Kidney capillary endothelial cell (primary cell): ENCODE measurements around the gene TLX2.
A peak's percentile ranks its signal among the peaks of the same experiment; 100 is the strongest.

ENCODE experiments used
- DNase-seq: peaks from one replicate; pipeline ENCODE4 v3.0.0-alpha.2; 2018; ENCODE audit warnings: low spot score

Gene TLX2

DNA sequence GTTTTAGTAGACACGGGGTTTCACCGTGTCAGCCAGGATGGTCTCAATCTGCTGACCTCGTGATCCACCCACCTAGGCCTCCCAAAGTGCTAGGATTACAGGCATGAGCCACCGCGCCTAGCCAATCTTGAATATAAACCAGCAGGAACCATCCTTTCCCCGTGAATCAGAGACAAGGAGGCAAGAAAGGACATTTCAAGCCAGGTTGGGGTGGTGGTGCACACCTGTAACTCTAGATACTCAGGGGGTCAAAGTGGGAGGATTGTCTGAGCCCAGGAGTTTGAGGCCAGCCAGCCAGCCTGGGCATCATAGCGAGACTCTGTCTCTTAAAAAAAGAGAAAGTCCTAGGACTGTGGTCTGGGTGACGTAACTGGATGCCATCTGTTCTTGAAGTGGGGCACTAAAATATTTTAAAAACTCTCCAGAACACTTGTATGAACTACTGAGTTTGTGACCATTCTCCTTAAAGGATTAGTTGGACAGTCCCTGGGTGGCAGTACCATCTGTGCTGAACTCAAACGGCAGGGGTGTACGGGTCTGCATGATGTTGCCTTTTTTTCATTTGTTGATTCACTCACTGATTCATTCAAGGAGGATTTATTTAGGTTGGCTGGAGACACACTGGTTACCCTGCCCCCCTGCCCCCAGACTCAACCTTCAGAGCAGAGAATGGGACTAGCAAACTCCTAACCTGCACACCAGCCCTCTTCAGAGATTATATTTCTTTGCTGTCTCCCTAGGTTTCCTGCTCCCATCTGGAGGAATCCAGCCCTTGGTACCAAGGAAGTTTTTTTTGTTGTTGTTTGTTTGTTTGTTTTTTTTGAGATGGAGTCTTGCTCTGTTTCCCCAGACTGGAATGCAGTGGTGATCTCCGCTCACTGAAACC is 2.9 kb upstream of the TLX2 start:
- no peak for DNase-seq

DNA sequence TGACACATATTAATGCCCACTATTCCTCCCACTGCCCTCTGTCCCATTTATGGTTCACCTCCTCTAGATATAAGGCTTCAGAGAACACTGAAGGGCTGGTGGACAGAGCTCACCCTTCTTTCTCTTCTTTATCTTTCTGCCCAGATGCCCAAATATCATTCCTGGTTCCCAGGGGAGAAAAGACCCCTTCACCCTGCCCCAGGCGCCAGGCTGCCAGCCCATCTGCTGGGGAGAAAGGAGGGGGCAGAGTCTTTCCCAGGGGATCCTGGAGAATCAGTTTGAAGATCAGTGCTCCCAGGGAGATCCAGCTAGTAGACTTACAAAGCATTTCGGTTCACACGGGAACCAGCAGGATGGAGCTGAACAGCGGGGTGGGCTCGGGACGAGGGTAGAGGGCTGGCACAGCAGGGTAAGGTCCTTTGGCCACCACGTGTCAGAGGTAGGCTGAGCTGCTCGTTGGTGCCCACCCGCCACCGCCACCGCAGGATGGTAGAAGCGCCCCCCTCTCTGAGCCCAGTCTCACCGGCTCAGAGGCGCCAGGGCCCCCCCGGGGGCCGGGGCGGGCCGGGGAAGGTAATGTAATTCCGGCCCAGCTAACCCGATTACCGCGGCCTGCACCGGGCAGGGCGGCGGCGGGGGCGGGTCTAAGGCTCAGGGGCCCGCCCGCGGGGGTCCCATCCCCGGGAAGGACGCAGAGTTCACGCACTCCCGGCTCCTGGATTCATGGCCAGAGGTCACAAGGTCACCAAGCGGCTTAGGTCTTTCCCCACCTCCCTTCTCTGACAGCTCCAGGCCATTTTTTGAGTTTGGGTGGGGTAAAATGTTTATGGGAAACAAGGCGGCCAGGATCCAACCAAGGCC is 1.3 kb upstream of the TLX2 start:
- DNase-seq: no peak

DNA sequence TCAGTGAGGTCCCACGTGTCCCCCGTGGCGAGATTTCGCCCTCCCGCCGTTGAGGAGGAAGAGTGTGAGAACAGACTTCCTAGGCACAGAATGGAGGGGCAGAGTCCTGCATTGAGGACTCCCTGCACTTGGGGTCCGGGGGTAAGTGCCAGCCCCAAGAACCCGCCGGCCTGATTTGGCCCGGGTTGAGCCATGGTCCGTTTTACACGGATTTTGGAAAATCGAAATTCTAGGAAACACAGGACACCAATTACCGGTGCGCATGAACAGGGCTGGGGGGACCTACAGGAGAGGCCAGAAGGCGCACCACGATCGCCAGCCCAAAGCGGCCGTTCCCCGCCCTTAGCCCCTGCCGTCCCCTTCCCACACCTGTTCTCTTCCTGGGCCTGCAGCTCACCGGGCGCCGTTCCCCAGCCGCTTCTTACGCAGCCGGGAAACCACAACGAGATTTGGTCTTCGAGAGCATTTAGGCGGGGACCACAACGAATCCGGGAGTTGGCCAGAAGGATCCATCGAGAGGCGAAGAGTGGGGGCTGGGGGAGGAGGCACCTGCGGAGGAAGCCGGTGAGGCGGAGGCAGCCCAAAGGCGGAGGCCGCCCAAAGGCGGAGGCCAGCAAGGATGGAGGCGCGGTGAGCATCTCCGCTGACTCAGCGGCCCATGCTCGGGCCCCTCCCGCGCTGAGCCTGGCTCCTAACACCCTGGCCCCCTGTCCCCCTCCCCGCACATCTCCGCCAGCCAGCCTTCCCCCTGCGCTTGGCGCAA is 464 bp upstream of the TLX2 start:
- no peak for DNase-seq

DNA sequence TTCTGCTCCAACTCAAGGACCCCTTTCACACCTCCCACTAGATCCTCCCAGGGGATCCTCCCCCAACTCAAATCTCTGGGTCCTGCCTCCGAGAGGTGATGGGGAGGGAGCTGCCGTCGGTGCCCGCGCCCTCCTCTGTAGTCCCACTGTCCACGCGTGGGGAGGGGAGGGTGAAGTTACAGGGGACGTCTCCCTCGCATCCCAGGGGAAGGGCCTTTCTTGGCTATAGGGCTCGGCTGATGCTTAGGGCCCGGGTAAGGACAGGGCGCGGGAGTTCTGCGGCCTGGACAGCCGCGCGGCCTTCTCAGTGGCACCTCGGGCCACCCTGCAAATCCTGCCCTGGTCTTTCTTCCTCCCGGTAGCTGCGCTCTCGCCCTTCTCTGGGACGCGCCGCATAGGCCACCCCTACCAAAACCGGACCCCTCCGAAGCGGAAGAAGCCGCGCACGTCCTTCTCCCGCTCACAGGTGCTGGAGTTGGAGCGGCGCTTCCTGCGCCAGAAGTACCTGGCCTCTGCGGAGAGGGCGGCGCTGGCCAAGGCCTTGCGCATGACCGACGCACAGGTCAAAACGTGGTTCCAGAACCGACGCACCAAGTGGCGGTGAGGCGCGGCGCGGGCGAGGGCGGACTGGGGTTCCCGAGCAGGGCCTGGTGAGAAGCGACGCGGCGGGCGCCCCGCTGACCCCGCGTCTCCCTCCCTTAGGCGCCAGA is 1.2 kb downstream of the TLX2 start:
- no peak for DNase-seq

DNA sequence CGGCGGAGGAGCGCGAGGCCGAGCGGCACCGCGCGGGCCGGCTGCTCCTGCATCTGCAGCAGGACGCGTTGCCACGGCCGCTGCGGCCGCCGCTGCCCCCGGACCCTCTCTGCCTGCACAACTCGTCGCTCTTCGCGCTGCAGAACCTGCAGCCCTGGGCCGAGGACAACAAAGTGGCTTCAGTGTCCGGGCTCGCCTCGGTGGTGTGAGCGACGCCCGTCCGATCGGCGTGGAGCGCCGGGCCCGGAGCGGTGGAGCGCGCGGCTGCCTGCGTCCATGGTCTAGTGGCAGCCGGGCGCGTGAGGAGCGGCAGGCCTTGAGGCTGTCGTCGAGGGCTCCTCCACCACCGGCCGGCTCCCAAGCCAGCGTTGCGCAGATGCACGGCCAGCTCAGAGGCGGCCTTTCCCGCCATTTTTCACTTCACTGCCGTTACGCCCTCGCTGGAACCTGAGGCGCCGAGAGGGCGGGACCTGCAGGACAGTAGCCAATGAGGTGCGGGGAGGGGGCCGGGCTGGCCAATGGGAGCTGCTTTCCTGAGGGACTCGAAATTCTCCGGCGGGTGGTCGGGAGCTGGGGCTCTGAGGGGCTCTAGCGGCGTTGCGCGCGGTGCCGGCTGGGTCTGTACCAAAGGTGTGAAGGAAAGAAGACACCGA is 1.9 kb downstream of the TLX2 start:
- peak; percentile 23 for DNase-seq

DNA sequence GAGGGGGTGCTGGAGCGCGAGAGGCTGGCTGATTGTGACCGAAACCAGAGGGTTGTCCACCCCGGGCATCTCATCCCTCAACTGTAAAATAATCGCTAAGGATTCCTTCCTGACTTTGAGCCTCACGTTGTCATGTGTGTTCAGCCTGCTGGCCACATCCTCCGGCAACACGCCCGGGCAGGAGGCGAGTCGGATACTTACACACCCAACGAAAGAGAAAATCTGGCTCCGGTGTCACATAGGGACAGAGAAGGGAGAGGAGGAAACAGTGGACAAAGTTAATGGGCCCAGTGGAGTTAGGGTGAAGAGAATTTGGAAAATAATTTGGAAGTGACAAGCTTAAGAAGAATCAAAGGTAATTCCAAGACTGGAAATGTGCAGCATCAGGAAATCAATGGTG is 2.4 kb downstream of the TLX2 start:
- DNase-seq: no peak

DNA sequence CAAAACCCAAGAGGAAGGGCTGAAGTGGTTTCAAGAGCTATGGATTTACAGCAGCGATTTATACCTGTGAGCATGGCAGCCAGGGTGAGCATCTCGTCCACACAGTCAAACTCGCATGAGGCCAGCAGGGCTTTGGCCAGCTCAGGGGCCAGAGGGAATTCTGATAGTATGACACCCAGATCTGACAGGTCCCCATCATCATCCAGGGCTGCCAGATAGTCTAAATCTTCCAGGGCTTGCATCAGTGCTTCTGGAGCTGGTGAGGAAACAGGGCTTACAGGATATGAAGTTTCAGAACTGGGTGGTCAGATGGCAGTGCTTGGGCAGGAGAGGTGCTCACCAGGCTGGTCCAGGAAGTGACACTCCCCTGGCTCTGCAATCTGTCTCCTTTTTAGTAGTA is 8.3 kb downstream of the TLX2 start:
- no peak for DNase-seq

DNA sequence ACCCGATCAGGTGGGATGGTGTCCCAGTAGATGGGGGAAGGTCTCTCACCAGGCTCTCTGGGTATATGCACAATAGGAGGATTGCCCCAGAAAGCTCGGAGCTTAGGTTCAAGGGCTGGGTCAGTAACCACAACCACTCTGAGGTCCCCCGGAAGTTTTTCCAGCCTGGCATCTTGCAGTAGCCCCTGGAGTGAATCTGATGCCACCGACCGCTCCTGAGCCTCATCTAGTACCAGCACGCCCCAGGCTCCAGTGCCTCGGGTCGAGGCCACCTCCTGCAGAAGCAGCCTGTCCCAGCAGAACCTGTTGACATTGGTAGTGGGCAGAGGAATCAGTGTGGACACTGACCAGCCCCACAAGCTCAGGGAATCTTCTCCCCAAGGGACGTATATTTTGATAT is 9.8 kb downstream of the TLX2 start:
- no peak for DNase-seq

DNA sequence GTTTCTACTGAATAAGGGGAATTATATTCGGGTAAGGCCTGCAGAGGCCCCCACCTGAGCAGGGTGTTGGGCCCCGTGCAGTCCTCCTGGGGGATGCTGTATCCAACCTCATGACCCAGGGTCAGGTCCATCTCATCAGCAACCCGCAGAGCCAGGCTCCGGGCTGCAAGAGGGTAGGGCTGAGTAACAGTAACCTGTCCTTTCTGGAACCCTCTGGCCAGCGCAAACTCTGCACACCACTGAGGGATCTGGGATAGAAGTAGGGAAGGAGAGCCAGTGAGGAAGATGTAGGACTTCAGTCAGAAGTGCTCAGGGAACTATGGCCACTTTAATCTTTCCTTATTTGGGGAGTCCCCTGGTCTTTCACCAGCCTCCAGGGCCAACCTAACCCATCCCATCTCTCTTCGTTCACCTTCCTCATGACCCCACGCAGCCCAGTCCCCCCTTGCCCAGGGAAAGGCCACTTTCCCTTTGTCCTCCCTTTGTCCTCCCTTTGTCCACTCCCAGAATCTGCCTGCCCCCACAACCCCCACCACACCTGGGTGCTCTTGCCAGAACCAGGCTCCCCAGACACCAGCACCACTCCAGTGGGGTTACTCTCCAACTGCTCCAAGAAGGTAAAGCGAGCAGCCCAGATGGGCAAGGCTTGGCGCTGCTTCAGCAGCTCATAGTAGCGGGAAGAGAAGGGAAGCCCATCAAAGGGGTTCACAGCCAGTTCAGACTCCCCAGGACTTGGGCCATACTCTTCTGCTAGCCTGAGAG is 10.9 kb downstream of the TLX2 start:
- no peak for DNase-seq

DNA sequence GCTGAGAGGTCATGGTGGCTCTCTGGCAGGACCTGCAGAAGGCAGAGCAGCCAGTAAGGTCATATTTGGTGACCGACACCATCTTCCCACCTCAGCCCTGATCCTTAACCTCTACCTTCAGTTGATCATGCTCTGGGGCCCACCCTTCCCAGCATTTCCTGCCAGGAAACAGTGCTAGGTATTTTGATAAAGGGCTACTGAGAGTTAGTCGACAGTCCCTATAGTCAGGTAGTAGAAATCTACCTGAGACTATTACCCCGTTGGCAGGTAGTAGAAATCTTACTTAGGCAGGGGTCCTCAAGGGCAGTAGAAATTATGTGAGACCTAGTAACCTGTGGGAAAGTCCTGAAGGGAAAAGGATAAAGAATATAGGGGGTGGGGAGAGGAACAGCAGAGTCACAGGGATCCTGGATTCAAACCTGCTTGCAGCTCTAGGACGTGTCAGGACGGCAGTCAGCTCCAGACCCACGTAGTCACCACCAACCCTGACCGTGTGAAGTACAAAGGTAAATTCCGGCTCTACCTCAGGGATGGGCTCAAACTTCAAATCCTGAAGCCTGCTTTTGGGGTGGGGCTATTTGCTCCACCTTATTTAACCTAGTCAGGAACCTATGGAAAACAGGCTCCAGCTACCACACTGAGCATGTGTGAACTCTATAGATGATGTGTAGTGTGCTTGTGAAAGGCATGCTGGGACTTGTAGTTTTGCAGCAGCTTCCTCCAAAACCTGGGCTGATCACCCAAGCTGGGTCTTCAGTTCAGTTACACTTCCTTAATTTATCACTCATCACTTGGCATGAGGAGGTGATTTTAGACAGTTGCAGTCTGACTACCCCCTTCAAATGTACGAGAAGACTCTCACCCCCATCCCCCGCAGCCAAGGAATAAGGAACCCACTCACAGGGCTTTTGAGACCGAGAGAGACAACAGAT is 11.7 kb downstream of the TLX2 start, which contains the start of gene DQX1:
Gene DQX1, minus strand, starts transcription at position 515 of the 932 bp plus-strand sequence. Its CDS starts 502 bp downstream, at position 13.
- DNase-seq: no peak

DNA sequence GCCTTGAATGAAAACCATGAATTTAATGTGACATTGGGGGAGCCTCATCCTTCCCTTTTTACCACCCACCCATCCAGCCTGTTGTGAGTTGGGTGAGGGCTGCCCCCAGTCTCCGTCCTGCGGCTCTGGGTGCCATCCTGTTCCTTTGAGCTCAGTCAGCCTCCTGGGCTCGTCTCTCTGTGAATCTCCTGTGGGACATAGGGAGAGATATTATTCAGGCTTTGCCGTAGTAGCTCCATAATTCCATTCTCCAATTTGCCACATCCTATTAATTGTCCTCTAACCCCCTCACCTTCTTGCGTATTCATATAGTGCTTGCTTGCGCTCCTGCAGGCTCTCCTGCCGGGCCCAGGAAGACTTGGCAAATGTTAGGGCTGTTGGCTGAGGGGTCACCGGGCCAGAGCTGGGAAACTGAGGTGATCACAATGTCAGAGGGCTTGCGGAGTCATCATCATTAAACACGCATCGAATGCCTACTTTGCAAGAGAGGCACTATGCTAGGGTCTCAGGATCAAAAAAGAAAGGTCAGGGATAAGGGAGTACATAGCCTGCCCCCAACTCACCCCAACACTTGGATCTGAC is 12.5 kb downstream of the TLX2 start:
- no peak for DNase-seq

DNA sequence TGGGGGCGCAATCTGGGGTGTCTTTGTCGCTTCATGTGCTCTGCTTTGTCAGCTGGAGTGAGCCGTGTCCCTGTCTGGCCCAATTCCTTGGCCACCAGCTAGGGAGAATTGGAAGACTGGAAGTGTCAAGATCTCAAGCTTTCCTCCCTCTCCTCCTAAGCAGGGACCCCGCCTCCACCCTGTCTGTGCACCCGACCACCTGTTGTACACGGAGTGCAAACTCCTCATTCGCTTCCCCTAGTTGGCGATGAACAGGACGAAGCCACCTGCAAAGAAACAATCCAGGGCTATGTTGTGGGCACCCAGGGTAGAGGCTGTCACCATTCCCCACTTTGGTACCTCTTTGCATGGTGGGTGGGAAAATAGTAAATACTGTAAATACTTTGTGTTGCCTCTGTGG is 13.5 kb downstream of the TLX2 start:
- no peak for DNase-seq

DNA sequence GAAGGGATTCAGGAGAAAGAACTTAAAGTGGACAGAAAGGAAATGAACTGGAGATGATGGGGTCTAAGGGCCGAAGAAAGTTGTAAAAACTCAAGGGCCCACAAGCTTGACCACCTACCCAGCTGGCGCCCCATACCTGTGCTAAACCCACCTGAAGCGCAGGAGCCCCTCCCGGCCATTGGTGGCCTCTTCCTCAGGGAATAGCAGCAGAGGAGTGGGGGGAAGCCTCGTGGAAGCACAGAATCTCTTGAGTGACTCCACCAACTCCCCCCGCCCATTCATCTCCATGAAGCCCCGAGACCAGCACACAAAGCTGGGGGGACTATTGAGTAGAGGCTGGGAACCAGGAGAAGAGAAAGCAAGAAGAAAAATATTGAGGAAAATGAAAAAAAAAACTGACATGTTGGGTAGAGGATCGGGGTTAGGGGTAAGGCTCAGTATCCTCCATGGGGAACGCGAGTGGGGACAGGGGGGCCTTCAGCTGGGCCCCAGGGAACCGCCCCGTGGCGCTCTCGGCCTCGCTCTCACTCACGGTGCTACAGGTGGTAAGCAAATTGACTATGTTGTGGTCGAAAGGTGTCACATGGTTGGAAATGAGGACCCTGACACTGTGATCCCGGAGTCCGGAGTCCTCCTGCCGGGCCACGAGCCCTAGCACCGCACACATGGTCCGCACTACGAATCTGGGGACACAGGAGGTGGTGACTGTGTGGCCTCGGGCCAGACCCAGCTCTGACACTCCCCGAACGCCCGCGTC is 14.5 kb downstream of the TLX2 start:
- no peak for DNase-seq

DNA sequence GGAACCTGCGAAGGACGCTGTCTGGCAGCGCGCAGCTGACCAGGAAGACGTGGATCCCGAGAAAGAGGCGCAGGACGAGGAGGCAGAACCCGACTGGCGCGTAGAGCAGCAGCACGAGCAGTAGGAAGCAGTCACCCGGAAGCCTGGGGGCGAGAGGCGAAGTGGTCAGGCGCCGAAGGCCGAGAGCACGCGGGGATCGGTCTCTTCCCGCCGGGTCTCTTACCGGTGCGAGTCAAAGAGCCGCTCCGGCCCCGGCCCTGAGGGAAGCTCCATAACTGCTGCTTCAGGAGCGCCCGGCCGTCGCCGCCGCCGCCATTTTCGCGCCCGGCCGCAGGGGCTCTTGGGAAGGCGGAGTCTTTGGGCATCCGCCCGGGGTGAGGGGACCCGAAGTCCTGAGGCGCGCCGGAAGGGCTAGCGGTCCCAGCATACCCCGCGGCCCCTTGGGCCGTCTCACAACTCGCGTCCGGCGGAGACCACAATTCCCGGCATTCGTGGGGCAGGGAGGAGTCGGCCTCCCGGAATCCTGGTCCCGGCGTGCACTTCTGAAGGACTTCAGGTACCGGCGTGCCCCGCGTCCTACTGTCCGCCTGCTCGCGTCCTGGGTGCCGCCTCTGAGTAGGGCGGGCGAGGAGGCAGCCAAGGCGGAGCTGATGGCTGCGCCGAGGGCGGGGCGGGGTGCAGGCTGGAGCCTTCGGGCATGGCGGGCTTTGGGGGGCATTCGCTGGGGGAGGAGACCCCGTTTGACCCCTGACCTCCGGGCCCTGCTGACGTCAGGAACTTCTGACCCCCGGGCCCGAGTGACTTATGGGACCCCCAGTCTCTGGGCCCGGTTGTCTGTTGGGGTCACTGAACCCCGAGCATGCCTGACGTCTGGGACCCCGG is 15.3 kb downstream of the TLX2 start, which contains the start of the genes AUP1 and HTRA2:
Gene AUP1, minus strand, starts transcription at position 350 of the 882 bp plus-strand sequence. Its CDS starts 77 bp downstream, at position 273.
Gene HTRA2, plus strand, starts transcription at position 577 of the 882 bp plus-strand sequence. Its CDS starts 74 bp downstream, at position 651.
- DNase-seq: peak; percentile 95

DNA sequence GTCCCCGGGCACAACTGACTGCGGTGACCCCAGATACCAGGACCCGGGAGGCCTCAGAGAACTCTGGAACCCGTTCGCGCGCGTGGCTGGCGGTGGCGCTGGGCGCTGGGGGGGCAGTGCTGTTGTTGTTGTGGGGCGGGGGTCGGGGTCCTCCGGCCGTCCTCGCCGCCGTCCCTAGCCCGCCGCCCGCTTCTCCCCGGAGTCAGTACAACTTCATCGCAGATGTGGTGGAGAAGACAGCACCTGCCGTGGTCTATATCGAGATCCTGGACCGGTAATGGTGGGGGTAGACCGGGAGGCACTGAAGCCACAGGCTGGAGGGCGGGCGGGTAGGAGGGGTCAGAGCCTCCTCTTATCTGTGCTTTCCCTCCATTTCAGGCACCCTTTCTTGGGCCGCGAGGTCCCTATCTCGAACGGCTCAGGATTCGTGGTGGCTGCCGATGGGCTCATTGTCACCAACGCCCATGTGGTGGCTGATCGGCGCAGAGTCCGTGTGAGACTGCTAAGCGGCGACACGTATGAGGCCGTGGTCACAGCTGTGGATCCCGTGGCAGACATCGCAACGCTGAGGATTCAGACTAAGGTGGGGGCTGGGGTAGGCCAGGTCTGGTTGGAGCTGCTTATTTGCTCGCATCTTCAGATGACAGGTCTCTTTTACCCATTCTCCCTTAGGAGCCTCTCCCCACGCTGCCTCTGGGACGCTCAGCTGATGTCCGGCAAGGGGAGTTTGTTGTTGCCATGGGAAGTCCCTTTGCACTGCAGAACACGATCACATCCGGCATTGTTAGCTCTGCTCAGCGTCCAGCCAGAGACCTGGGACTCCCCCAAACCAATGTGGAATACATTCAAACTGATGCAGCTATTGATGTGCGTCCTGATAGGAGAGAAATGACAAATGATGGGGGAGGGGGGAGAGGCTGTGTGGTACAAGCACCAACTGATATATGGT is 16.3 kb downstream of the TLX2 start:
- peak; percentile 42 for DNase-seq

DNA sequence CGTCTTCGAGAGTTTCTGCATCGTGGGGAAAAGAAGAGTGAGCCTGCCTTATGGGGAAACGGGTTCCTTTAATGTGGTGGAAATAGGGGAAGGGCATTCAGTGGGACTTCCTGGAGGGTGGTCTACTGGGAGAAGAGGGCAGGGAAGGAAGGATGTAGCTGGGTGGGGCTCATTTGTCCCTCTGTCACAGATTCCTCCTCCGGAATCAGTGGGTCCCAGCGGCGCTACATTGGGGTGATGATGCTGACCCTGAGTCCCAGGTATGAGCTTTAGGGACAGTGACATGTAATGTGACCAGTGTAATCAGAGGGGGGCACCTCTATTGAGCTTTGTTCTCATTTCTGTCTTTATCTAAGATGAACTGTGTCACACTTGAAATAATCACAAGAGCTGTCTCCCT is 17.4 kb downstream of the TLX2 start:
- DNase-seq: no peak
